RWPE2 (cell line): ENCODE measurements around the gene SAMD10.

Source experiments
- ATAC-seq: fragments of 200-7000 bp; cut with Tn5 transposase; 3 replicates; pipeline ENCODE4 v1.9.1; 2021; ENCODE audit warnings: low read depth
- DNase-seq: peaks from one replicate; pipeline ENCODE4 v3.0.0-alpha.2; 2020; ENCODE audit warnings: low spot score
- H3K27ac ChIP-seq: fragments of 450-650 bp; 2 replicates; pipeline ENCODE4 v1.5.1; 2017; ENCODE audit warnings: mild to moderate bottlenecking; ENCODE audit not compliant: poor library complexity, severe bottlenecking
- H3K27me3 ChIP-seq: fragments of 250-450 bp; sonication (Bioruptor Pico); 2 replicates; pipeline ENCODE4 v1.5.1; 2021; ENCODE audit warnings: mild to moderate bottlenecking, moderate library complexity; ENCODE audit not compliant: insufficient read depth, poor library complexity, severe bottlenecking
- H3K36me3 ChIP-seq: fragments of 250-450 bp; sonication (Bioruptor Pico); 2 replicates; pipeline ENCODE4 v1.5.1; 2020; ENCODE audit warnings: low read depth, mild to moderate bottlenecking, moderate library complexity
- H3K4me1 ChIP-seq: fragments of 250-450 bp; sonication (Bioruptor Pico); 2 replicates; pipeline ENCODE4 v1.5.1; 2021; ENCODE audit warnings: mild to moderate bottlenecking, moderate library complexity; ENCODE audit not compliant: insufficient read depth, poor library complexity, severe bottlenecking
- H3K4me3 ChIP-seq: fragments of 250-450 bp; sonication (Bioruptor Pico); 2 replicates; pipeline ENCODE4 v1.5.1; 2021; ENCODE audit warnings: mild to moderate bottlenecking, moderate library complexity; ENCODE audit not compliant: severe bottlenecking
- H3K9me3 ChIP-seq: fragments of 250-450 bp; sonication (Bioruptor Pico); 2 replicates; pipeline ENCODE4 v1.5.1; 2021; ENCODE audit warnings: mild to moderate bottlenecking, moderate library complexity; ENCODE audit not compliant: severe bottlenecking
- TF ChIP-seq, protein P1 (sequence below): fragments of 450-650 bp; IDR thresholded peaks from one replicate; pipeline ENCODE4 v1.5.1; 2017; ENCODE audit warnings: mild to moderate bottlenecking, moderate library complexity; ENCODE audit not compliant: poor library complexity, severe bottlenecking

SAMD10 gene

DNA sequence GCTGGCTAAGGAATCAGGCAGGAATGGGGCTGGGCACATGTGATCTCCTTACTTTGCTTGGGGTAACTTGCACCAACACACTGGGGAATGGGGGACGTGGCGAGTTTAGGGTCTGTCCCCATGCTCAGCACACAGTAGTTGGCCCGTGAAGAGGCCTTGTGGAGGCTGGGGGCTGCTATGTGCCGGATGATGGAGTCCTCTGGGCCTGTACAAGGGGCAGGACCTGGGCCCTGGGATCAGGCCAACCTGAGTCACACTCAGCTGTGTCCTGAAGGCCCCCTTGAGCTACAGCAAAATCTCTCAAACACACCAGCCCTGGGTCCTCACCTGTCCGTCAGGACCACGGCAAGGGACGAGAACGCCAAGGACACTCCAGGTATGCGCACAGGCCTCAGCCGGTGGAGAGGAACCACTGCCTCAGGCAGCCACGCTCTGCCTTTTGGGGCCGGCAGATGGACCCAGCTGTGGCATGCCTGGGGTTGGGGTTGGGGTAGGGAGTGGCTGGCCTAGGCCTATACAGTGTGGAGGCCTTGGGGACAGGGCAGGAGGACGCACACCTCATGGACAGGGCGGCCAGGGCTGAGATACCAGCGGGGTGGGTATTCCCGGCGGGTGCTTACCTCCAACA, 34.3 kb downstream of the SAMD10 start:
- peaks cover 51% of the 10 kb centered on the region for H3K36me3 ChIP-seq
- TF ChIP-seq, protein P1, sequence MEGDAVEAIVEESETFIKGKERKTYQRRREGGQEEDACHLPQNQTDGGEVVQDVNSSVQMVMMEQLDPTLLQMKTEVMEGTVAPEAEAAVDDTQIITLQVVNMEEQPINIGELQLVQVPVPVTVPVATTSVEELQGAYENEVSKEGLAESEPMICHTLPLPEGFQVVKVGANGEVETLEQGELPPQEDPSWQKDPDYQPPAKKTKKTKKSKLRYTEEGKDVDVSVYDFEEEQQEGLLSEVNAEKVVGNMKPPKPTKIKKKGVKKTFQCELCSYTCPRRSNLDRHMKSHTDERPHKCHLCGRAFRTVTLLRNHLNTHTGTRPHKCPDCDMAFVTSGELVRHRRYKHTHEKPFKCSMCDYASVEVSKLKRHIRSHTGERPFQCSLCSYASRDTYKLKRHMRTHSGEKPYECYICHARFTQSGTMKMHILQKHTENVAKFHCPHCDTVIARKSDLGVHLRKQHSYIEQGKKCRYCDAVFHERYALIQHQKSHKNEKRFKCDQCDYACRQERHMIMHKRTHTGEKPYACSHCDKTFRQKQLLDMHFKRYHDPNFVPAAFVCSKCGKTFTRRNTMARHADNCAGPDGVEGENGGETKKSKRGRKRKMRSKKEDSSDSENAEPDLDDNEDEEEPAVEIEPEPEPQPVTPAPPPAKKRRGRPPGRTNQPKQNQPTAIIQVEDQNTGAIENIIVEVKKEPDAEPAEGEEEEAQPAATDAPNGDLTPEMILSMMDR: no peak
- no peaks in the 10 kb centered on the region for H3K27me3 ChIP-seq
- no peak for ATAC-seq
- H3K9me3 ChIP-seq: no peaks in the 10 kb centered on the region
- H3K4me1 ChIP-seq: peaks cover 21% of the 10 kb centered on the region
- H3K4me3 ChIP-seq: no peak overlapping the region
- H3K27ac ChIP-seq: no peak overlapping the region
- no peak for DNase-seq

DNA sequence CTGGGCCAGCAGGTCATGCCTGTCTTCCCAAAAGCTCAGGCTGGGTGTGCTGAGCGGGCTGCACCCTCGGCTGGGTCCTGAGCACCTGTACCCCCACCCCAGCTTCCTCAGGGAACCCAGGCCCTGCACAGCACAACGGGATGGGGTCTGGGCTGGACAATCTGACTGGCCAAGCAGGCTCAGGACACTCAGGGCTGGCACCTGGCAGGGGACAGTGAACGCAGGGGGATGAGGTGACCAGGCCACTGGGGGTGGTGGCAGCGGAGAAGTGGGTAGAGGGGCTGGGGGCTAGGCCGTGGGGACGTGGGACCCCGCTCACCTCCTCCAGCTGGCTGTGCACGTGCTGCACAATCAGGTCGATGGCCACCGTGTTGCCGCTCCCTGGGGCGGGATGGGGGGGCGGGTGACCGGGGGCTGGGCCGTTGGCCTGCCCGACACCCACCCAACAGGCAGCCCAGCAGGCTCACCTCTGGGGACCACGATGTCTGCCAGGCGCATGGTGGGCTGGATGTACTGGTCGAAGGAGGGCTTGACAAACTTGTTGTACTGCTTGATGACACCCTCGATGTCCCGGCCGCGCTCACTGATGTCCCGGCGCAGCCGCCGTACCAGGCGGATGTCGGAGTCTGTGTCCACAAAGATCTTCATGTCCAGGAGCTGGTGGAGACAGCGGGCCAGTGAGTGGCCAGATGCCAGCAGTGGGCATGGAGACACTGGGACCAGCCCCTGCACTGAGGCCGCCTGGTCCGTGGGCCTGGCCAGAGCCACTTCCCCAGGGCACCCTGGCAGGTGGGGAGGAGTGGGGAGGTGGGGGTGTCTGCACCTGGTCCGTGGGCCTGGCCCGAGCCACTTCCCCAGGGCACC, 35.1 kb downstream of the SAMD10 start:
- no peaks in the 10 kb centered on the region for H3K9me3 ChIP-seq
- ATAC-seq (no peak), DNase-seq (no peak)
- H3K27me3 ChIP-seq: no peaks in the 10 kb centered on the region
- H3K36me3 ChIP-seq: peaks cover 60% of the 10 kb centered on the region
- no peak overlapping the region for H3K4me3 ChIP-seq
- peaks cover 21% of the 10 kb centered on the region for H3K4me1 ChIP-seq
- peak overlapping the region; percentile 79 for H3K27ac ChIP-seq
- TF ChIP-seq, protein P1: no peak

GRCh38 chr20:63943808-63944077, 35.7 kb downstream of the SAMD10 start:
- Histone ChIP-seq H3K4me1 (peaks cover 19% of the 10 kb centered on the region), H3K27ac (peak overlapping the region; percentile 79), H3K9me3 (no peaks in the 10 kb centered on the region), H3K4me3 (no peak overlapping the region), H3K27me3 (no peaks in the 10 kb centered on the region), H3K36me3 (peaks cover 65% of the 10 kb centered on the region)
- TF ChIP-seq, protein P1: no peak
- DNase-seq: no peak
- ATAC-seq: no peak

GRCh38 chr20:63942969-63943807, 36.3 kb downstream of the SAMD10 start:
- no peak overlapping the region for H3K4me3 ChIP-seq
- peak; percentile 90 for DNase-seq
- peaks cover 18% of the 10 kb centered on the region for H3K4me1 ChIP-seq
- H3K36me3 ChIP-seq: peaks cover 68% of the 10 kb centered on the region
- H3K27ac ChIP-seq: peak overlapping the region; percentile 79
- no peak; the same call in 2 of the 3 replicates for ATAC-seq
- H3K27me3 ChIP-seq: no peaks in the 10 kb centered on the region
- TF ChIP-seq, protein P1: no peak
- no peaks in the 10 kb centered on the region for H3K9me3 ChIP-seq
